ENCODE measurements around the gene HRC.

DNA sequence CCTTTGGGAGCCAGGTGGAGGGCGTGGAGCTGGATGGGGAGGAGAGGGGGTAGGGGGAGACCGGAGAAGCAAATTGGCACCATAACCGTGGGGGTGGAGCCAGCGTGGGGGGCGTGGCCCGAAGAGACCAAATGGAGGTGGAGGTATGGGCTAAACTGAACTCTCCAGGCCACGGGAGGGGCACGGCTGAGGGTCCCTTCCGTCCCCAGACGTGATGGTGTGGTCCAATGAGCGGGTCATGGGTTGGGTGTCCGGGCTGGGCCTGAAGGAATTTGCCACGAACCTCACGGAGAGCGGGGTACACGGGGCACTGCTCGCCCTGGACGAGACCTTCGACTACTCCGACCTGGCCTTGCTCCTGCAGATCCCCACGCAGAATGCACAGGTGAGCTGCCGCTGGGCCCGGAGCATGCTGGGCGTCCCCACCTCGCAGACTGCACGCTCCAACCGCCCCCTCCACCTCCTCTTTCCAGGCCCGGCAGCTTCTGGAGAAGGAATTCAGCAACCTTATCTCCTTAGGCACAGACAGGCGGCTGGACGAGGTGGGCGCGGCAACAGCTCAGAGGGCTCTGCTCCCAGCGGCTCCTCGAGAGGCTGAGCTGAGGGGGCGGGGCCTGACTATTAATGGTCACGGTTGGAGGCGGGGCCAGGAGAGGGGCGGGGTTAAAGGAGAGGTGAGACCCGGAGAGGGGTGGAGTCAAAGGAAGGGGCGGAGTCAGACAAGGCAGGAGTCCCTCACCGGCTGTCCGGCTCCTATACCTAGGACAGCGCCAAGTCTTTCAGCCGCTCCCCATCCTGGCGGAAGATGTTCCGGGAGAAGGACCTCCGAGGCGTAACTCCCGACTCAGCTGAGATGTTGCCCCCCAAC lies 6.2 kb downstream of the HRC start:
- TF ChIP-seq CTCF (IDR thresholded peaks at IDR 0.05) (no peak), POLR2A (IDR thresholded peaks at IDR 0.05) (peak; percentile 12 to 34 (median 19))

All from body of pancreas (tissue), 4 donors.